ENCODE results near the gene RNF13.

GRCh38 chr3:149998946-149999345 is 185.9 kb downstream of the RNF13 start:
- TF ChIP-seq CTCF (conservative IDR thresholded peaks at IDR 0.05; ENCODE audit: low read depth, low read length), result no peak
- no peak for TF ChIP-seq EZH2 (IDR thresholded peaks at IDR 0.05; ENCODE audit: low read length, unreplicated experiment)
